Measurements from ENCODE around the gene EIF4E2. TPM values are rescaled to one million over a fixed set of nuclear protein-coding genes. Genes with fewer than 3 reads are reported as not detected.

Gene EIF4E2
- total and polyA plus RNA-seq, 2 of the 13 experiments (the other 11 are each of a cell fraction or from before 2014, with no cell fraction given), result 25.0 to 101 TPM

DNA sequence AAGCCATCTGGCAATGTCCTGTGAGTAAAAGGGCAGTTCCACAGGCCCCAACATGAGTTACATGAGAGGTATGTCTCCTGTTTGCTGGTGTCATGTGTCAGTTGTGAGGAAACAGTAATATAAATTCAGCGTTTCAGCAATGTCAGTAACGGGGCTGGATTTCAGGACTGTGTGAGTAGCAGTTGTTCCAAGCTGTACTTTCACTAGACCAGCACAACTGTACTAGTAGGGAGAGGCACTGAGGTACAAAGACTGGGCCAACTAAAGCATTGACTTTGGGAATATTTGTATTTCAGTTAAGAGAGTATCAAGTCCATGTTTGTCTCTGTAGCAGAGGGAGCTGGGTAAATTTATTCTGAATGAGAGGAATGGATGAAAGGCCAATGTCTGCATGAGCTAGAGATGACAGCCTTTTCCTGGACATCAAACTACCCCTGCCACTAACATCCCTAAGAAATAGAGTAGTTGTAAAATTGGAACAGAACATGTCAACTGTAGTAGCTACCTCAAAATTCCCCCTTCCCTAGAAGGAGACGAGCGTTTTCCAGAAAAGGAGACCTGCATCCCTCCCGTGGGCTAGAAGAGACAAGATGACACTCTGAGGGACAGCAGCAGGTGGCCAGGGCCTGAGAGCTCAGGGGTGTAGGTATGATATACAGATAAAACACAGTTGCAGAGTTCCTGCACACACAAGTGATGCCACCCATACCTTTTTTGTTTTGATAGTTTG is 24.4 kb downstream of the EIF4E2 start (continued):
- TF ChIP-seq ZBTB2 (CRISPR knock-in tag; IDR thresholded peaks at IDR 0.05; ENCODE audit: low read depth), result no peak
- peak; percentile 44; the same call in 1 of the 2 replicates for TF ChIP-seq SPEN (CRISPR knock-in tag; IDR thresholded peaks at IDR 0.05; ENCODE audit: low read depth)
- no peak for TF ChIP-seq ARHGAP35 (CRISPR knock-in tag; IDR thresholded peaks at IDR 0.05; ENCODE audit: borderline replicate concordance)
- TF ChIP-seq ZMYM4 (CRISPR knock-in tag; IDR thresholded peaks at IDR 0.05), result 0 out of 2 replicates have a peak, but pooled peaks have one; percentile 43
- TF ChIP-seq BATF2 (CRISPR knock-in tag; IDR thresholded peaks at IDR 0.05), result no peak
- TF ChIP-seq ELK4 (CRISPR knock-in tag; IDR thresholded peaks at IDR 0.05; ENCODE audit: borderline replicate concordance), result no peak
- no peak for TF ChIP-seq PRPF4 (IDR thresholded peaks at IDR 0.05; ENCODE audit: low read depth, low read length, poor library complexity, severe bottlenecking)
- no peak for TF ChIP-seq DR1 (CRISPR knock-in tag; IDR thresholded peaks at IDR 0.05)
- TF ChIP-seq GATAD2A (CRISPR knock-in tag; IDR thresholded peaks at IDR 0.05), result no peak
- TF ChIP-seq U2AF2 (IDR thresholded peaks at IDR 0.05; ENCODE audit: low read depth, low read length), result no peak
- no peak for TF ChIP-seq ZNF850 (CRISPR knock-in tag; conservative IDR thresholded peaks at IDR 0.05)
- TF ChIP-seq, protein P1, sequence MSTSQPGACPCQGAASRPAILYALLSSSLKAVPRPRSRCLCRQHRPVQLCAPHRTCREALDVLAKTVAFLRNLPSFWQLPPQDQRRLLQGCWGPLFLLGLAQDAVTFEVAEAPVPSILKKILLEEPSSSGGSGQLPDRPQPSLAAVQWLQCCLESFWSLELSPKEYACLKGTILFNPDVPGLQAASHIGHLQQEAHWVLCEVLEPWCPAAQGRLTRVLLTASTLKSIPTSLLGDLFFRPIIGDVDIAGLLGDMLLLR (CRISPR knock-in tag; IDR thresholded peaks at IDR 0.05), result no peak
- no peak for TF ChIP-seq ZNF703 (CRISPR knock-in tag; IDR thresholded peaks at IDR 0.05; ENCODE audit: borderline replicate concordance)
- no peak for TF ChIP-seq KDM4B (CRISPR knock-in tag; IDR thresholded peaks at IDR 0.05)
- no peak for TF ChIP-seq ZNF746 (CRISPR knock-in tag; IDR thresholded peaks at IDR 0.05)
- 0 out of 2 replicates have a peak, but pooled peaks have one; percentile 45 for TF ChIP-seq PPARG (CRISPR knock-in tag; conservative IDR thresholded peaks at IDR 0.05)
- TF ChIP-seq ZNF136 (CRISPR knock-in tag; IDR thresholded peaks at IDR 0.05; ENCODE audit: low read depth), result 0 out of 2 replicates have a peak, but pooled peaks have one; percentile 23
- no peak for TF ChIP-seq GTF3A (CRISPR knock-in tag; conservative IDR thresholded peaks at IDR 0.05)
- no peak for TF ChIP-seq ZFP1 (CRISPR knock-in tag; IDR thresholded peaks at IDR 0.05)
- TF ChIP-seq, protein P2, sequence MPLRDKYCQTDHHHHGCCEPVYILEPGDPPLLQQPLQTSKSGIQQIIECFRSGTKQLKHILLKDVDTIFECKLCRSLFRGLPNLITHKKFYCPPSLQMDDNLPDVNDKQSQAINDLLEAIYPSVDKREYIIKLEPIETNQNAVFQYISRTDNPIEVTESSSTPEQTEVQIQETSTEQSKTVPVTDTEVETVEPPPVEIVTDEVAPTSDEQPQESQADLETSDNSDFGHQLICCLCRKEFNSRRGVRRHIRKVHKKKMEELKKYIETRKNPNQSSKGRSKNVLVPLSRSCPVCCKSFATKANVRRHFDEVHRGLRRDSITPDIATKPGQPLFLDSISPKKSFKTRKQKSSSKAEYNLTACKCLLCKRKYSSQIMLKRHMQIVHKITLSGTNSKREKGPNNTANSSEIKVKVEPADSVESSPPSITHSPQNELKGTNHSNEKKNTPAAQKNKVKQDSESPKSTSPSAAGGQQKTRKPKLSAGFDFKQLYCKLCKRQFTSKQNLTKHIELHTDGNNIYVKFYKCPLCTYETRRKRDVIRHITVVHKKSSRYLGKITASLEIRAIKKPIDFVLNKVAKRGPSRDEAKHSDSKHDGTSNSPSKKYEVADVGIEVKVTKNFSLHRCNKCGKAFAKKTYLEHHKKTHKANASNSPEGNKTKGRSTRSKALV (CRISPR knock-in tag; IDR thresholded peaks at IDR 0.05), result no peak
- no peak for TF ChIP-seq ZNF160 (CRISPR knock-in tag; IDR thresholded peaks at IDR 0.05)
- no peak for TF ChIP-seq ZNF552 (CRISPR knock-in tag; IDR thresholded peaks at IDR 0.05; ENCODE audit: borderline replicate concordance)
- TF ChIP-seq CHD2 (IDR thresholded peaks at IDR 0.05; ENCODE audit: low read depth, low read length), result no peak
- TF ChIP-seq ZFP36L1 (CRISPR knock-in tag; IDR thresholded peaks at IDR 0.05), result no peak

All from HepG2 (cell line).